ENCODE measurements around the gene ZNF316. TPM values are rescaled to one million over a fixed set of nuclear protein-coding genes. Genes with fewer than 3 reads are reported as not detected.

ZNF316 gene
- total RNA-seq, 1 experiment from 2014 or later = 15.1 TPM

- ChIA-PET POLR2A (no interaction called here), CTCF (no interaction called here)
- DNase-seq (ENCODE audit: low spot score) = no peak
- H3K36me3 Mint-ChIP-seq = no peaks in the 10 kb centered on the region
- peaks cover 20% of the 10 kb centered on the region for H3K27me3 Mint-ChIP-seq (ENCODE audit: low read depth)
- no peak overlapping the region for H3K27ac Mint-ChIP-seq
- H3K4me1 Mint-ChIP-seq = no peaks in the 10 kb centered on the region
- TF ChIP-seq NR2C2 (CRISPR knock-in tag; IDR thresholded peaks at IDR 0.05) (no peak), ZNF281 (CRISPR knock-in tag; IDR thresholded peaks at IDR 0.05) (no peak), JAZF1 (CRISPR knock-in tag; IDR thresholded peaks at IDR 0.05) (no peak), SP1 (CRISPR knock-in tag; conservative IDR thresholded peaks at IDR 0.05) (no peak), KAT7 (CRISPR knock-in tag; IDR thresholded peaks at IDR 0.05; ENCODE audit: borderline replicate concordance) (no peak), MXD4 (CRISPR knock-in tag; IDR thresholded peaks at IDR 0.05; ENCODE audit: borderline replicate concordance) (no peak), ZNF396 (CRISPR knock-in tag; IDR thresholded peaks at IDR 0.05; ENCODE audit: borderline replicate concordance) (no peak), GRHL2 (CRISPR knock-in tag; IDR thresholded peaks at IDR 0.05; ENCODE audit: insufficient replicate concordance, severe bottlenecking) (no peak), STAT6 (CRISPR knock-in tag; conservative IDR thresholded peaks at IDR 0.05; ENCODE audit: low read depth) (no peak), TEAD4 (CRISPR knock-in tag; IDR thresholded peaks at IDR 0.05) (no peak), ZNF671 (CRISPR knock-in tag; IDR thresholded peaks at IDR 0.05) (no peak), MAX (CRISPR knock-in tag; IDR thresholded peaks at IDR 0.05) (no peak), HMGA2 (CRISPR knock-in tag; IDR thresholded peaks at IDR 0.05) (no peak), TP53 (CRISPR knock-in tag; IDR thresholded peaks at IDR 0.05) (no peak), USF2 (CRISPR knock-in tag; IDR thresholded peaks at IDR 0.05) (no peak), RORB (CRISPR knock-in tag; IDR thresholded peaks at IDR 0.05) (no peak), PREB (CRISPR knock-in tag; IDR thresholded peaks at IDR 0.05; ENCODE audit: borderline replicate concordance) (no peak)
- ATAC-seq = no peak
- no peak overlapping the region for H3K4me3 Mint-ChIP-seq
- H3K9me3 Mint-ChIP-seq = peaks cover 73% of the 10 kb centered on the region
Observed at GRCh38 chr7:6691103-6691502, 54.0 kb downstream of the ZNF316 start.

GRCh38 chr7:6691609-6692106 is 54.5 kb downstream of the ZNF316 start:
- Mint-ChIP-seq H3K27me3 (ENCODE audit: low read depth) (peaks cover 20% of the 10 kb centered on the region), H3K4me1 (no peaks in the 10 kb centered on the region), H3K27ac (no peak overlapping the region), H3K4me3 (no peak overlapping the region), H3K9me3 (peaks cover 67% of the 10 kb centered on the region), H3K36me3 (no peaks in the 10 kb centered on the region)
- no peak for DNase-seq (ENCODE audit: low spot score)
- no peak for ATAC-seq
- CTCF ChIA-PET = no interaction called here
- POLR2A ChIA-PET = no interaction called here
- TF ChIP-seq CTCF (IDR thresholded peaks at IDR 0.05) (no peak), KAT7 (CRISPR knock-in tag; IDR thresholded peaks at IDR 0.05; ENCODE audit: borderline replicate concordance) (no peak), STAT6 (CRISPR knock-in tag; conservative IDR thresholded peaks at IDR 0.05; ENCODE audit: low read depth) (no peak), AR (CRISPR knock-in tag; IDR thresholded peaks at IDR 0.05) (no peak), OVOL2 (CRISPR knock-in tag; IDR thresholded peaks at IDR 0.05; ENCODE audit: borderline replicate concordance) (no peak)

Measured in WTC11 (cell line).